SJSA1 (cell line): ENCODE measurements around the gene PTGER3. TPM values are rescaled to one million over a fixed set of nuclear protein-coding genes. Genes with fewer than 3 reads are reported as not detected.

Source experiments
- DNase-seq, 2 experiments: peaks; one replicate each; pipeline ENCODE4 v3.0.0-alpha.2; 2015 to 2020; ENCODE audit warnings: low spot score in 2 of 2, low read depth in 1 of 2
- H3K27ac ChIP-seq: fragments of 250-450 bp; sonication (Bioruptor Pico); 2 replicates; pipeline ENCODE4 v1.5.1; 2020; ENCODE audit warnings: mild to moderate bottlenecking, moderate library complexity
- H3K27me3 ChIP-seq: fragments of 250-450 bp; sonication (Bioruptor Pico); replicated peaks from 2 replicates; pipeline ENCODE4 v1.5.1; 2020; ENCODE audit warnings: mild to moderate bottlenecking, moderate library complexity
- H3K36me3 ChIP-seq: fragments of 250-450 bp; sonication (Bioruptor Pico); 2 replicates; pipeline ENCODE4 v1.5.1; 2020; ENCODE audit warnings: mild to moderate bottlenecking
- H3K4me1 ChIP-seq: fragments of 250-450 bp; sonication (Bioruptor Pico); replicated peaks from 2 replicates; pipeline ENCODE4 v1.6.1; 2021; ENCODE audit warnings: mild to moderate bottlenecking
- H3K4me3 ChIP-seq: fragments of 250-450 bp; sonication (Bioruptor Pico); 2 replicates; pipeline ENCODE4 v1.5.1; 2020; ENCODE audit warnings: mild to moderate bottlenecking
- H3K9me3 ChIP-seq: fragments of 250-450 bp; sonication (Bioruptor Pico); replicated peaks from 2 replicates; pipeline ENCODE4 v1.5.1; 2020; ENCODE audit warnings: mild to moderate bottlenecking
- total RNA-seq: library from RNA; depleted of rRNA; stranded (reverse); fragments of >200 nt; shearing (Covaris generic); gene quantifications from 2 replicates; pipeline ENCODE4 v1.2.3, GENCODE V29; 2014; rRNA removed

Gene PTGER3
- total RNA-seq, result 13.2 and 14.9 TPM in 2 replicates

DNA sequence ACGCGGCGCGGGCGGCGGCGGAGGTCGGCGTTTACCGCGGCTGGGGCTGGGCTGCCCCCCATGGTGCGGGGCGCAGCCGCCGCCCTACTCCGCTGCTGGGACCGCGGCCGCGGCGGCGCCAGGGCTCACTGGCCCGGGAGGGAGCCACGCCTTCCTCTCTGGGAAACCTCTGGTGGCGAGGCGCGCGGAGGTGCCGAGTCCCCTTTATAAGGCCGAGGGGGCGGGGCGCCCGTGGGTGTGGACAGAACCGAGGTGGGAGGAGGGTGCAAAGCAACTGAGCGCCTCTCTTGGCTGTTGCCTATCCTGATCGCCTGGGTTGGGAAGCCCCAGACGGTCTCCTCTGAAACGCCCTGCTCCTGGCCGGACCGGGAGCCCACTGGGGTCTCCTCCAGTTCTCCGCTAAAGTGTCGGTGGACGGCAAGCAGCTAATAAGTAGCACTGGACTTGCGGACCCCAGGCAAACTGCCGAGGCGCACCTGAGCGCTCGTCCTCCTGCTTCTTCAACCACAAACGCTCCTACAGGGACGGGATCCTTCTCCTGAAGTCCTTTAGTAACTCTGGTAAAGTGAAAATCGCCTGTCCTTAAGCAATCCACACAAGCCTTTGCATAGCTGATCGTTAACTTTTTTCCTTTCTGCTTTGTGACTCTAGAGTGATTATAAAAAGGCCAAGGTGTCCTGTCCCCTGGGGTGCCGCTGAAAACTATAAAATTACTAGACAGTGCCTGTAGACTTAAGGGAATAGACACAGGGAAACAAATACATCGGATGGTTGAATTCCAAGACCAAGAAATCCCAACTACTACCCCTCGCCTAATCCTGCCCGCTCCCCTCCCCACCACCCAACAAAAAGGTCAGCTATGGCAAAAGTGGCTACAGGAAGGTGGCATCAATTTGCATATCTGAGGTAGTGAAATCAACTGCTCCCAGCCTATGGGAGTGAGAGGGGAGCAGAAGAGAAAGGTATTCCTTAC, at the start of gene PTGER3:
Gene PTGER3 (minus strand): TSS at position 182 of the 973 bp plus-strand sequence. CDS start 239 bp downstream, outside the sequence.
- Histone ChIP-seq H3K36me3 (no peaks in the 10 kb centered on the region), H3K4me3 (peak within 1 kb of the TSS; percentile 53), H3K27me3 (no peaks in the 10 kb centered on the region), H3K4me1 (peaks cover 19% of the 10 kb centered on the region), H3K9me3 (no peaks in the 10 kb centered on the region), H3K27ac (0 out of 2 replicates have a peak within 1 kb of the TSS, but pooled peaks have one; percentile 15)
- peak; percentile 68 to 86 for DNase-seq

DNA sequence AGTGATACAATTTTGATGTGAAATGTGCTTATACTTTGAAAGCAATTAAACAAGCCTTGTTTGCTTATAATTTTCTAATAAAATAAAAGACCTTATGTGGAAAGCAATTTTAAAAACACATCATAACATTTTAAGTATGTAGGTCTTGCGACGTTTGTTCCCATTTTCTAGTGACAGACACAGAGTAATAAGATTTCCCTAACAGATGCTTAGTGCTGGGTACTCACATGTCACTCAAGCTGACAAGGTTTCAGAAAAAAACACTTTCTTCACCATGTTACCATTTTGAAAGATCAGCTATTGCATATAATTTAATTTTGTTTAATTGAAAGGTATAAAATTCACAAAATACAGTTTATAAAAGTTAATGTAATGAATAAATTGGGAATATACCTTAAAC, 47.3 kb upstream of the PTGER3 start:
- Histone ChIP-seq H3K27ac (no peak overlapping the region), H3K27me3 (no peaks in the 10 kb centered on the region), H3K4me1 (peaks cover 10% of the 10 kb centered on the region), H3K9me3 (no peaks in the 10 kb centered on the region), H3K36me3 (no peaks in the 10 kb centered on the region), H3K4me3 (no peak overlapping the region)
- DNase-seq, result no peak

DNA sequence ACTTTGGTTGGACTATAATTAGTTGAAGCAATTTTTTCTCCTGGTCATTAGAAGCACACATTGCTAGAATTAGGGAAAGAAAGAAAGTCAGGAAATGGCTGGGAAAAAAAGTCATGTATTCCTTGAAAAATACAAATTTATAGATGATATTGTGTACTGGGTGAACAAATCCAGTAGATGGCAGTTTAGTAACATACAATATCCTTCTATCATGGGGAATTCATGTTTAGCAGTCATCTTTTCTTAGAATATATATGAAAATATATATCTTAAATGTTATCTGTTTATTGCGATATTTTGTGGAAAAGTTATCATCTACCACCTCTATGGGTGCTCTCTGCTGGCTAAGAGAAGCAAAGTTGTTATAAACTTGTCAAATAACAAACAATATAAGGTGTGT, 46.3 kb upstream of the PTGER3 start:
- no peak overlapping the region for H3K4me3 ChIP-seq
- H3K4me1 ChIP-seq, result peaks cover 19% of the 10 kb centered on the region
- no peaks in the 10 kb centered on the region for H3K36me3 ChIP-seq
- no peak for DNase-seq
- H3K9me3 ChIP-seq, result no peaks in the 10 kb centered on the region
- H3K27me3 ChIP-seq, result no peaks in the 10 kb centered on the region
- H3K27ac ChIP-seq, result no peak overlapping the region

DNA sequence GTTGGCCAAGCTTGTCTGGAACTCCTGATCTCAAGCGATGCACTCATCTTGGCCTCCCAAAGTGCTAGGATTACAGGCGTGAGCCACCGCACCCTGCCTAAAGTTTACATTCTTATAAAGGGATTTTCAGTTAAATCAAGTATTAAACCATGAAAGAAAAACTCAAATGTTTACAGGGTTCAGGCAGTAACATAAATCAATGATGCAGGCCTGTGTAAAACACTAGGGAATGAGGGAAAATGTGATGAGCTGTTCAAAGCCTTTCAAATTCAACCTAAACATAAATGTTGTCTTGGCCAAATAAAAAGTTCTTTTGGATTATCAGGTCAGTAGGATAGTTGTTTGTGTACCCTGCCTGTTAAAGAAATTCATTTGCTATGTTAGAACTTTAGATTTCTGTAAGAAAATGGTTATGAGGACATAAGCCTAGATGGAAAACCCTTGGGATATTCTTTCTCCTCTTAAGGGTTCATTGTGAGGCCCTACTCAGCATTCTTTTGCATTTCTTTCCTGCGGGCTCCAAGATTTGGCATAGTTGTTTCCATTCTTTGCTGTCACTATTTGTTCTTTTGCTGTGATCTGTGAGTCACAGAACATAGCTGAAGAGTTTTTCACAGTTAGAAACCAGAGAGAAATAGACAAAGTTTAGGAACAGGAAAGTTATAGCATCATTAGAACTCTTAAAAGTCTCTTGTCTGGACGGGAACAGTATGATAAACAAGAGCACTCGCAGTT, 42.1 kb upstream of the PTGER3 start:
- Histone ChIP-seq H3K9me3 (no peaks in the 10 kb centered on the region), H3K4me3 (no peak overlapping the region), H3K4me1 (peaks cover 44% of the 10 kb centered on the region), H3K27me3 (no peaks in the 10 kb centered on the region), H3K36me3 (no peaks in the 10 kb centered on the region), H3K27ac (peak overlapping the region; percentile 76)
- peak; percentile 55 to 84 for DNase-seq

DNA sequence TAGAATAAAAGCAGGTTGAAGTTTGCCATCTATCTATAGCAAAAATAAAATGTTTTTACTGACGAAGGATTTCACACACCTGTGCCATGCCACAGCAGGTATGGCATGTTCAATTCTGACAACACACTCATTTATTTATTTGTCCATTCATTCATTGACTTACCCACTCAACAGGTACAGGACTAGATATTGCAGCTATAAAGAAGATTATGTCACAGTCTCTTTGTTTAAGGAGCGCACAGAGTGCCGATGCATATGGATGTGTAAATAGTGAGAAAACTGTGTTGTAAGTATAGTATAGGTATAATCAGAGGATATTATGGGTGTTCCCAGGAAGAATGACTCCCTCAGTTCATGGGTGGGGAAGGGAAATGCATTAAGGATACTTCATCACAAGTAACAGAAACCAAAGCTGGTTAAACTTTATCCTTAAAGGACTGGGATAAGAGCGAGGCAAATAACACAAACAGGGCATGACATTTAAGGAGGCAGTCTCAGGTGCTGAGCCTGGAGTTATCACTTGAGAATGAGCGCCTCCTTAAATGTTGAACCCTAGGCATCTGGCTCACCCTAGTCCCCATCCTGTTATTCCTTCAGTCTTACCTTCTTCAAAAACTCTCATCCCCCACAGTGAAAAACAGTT, 41.1 kb upstream of the PTGER3 start:
- Histone ChIP-seq H3K4me3 (no peak overlapping the region), H3K36me3 (no peaks in the 10 kb centered on the region), H3K27me3 (no peaks in the 10 kb centered on the region), H3K9me3 (no peaks in the 10 kb centered on the region), H3K27ac (peak overlapping the region; percentile 76), H3K4me1 (peaks cover 50% of the 10 kb centered on the region)
- no peak for DNase-seq

DNA sequence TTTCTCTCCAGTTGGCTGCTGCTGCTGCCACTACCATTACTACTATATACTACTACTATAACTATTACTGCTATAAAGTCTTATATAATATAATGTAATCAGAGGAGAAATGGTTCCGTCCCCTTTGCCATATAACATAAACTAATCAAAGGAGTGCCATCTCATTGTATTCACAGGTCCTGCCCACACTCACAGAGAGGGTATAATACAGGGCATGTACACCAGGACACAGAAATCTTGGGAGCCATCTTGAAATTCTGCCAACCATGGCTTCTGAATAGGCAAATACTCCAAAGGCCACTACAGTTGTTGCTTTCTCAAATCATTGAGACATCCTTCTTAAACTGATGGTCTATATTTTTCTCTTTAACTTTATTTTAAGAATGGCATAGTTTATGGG, 40.1 kb upstream of the PTGER3 start:
- H3K9me3 ChIP-seq, result no peaks in the 10 kb centered on the region
- no peak for DNase-seq
- no peaks in the 10 kb centered on the region for H3K27me3 ChIP-seq
- H3K4me1 ChIP-seq, result peaks cover 54% of the 10 kb centered on the region
- H3K27ac ChIP-seq, result no peak overlapping the region
- H3K36me3 ChIP-seq, result no peaks in the 10 kb centered on the region
- no peak overlapping the region for H3K4me3 ChIP-seq

DNA sequence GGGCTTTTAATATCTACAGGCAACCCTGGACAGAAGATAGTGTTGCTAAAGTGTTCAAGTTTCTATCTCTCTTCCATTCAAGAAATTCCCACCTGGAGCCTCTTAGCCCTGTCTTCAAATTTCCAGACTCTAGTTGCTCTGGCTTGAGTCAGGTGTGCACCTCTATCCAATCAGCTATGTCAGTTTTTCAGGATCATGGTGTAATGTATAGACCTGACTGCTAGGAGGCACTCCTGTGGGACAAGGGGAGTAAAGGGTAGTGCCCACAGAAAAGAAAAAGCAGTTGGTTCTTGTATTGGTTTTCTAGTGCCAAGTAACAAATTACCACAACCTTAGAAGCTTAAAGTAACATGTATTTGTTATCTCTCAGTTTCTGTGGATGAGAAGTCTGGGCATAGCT, 39.4 kb upstream of the PTGER3 start:
- H3K4me3 ChIP-seq, result no peak overlapping the region
- no peaks in the 10 kb centered on the region for H3K36me3 ChIP-seq
- H3K27me3 ChIP-seq, result no peaks in the 10 kb centered on the region
- peak overlapping the region; percentile 10; the same call in 1 of the 2 replicates for H3K27ac ChIP-seq
- no peak for DNase-seq
- peaks cover 54% of the 10 kb centered on the region for H3K4me1 ChIP-seq
- H3K9me3 ChIP-seq, result no peaks in the 10 kb centered on the region

DNA sequence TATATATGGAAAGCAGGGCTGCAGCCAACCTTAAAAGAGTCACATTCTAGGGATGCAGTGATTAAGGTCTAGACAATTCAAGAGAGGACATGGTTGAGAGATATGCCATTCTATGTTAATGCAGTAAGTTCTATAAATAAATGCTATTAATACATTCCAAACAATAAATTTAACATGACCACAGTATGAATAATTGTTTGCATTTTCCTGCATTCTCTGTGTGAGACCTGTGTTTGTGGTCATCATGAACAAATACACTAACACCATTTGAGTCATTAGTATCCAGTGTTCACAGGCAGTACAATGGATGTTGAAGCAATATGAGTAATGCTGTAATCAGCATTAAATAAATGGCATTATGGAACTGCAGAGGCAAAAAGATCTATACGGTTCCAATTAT, 38.7 kb upstream of the PTGER3 start:
- no peaks in the 10 kb centered on the region for H3K36me3 ChIP-seq
- H3K4me1 ChIP-seq, result peaks cover 59% of the 10 kb centered on the region
- no peak overlapping the region for H3K4me3 ChIP-seq
- peak in 1 of 2 experiments; percentile 80 for DNase-seq
- no peaks in the 10 kb centered on the region for H3K9me3 ChIP-seq
- no peak overlapping the region for H3K27ac ChIP-seq
- H3K27me3 ChIP-seq, result no peaks in the 10 kb centered on the region

DNA sequence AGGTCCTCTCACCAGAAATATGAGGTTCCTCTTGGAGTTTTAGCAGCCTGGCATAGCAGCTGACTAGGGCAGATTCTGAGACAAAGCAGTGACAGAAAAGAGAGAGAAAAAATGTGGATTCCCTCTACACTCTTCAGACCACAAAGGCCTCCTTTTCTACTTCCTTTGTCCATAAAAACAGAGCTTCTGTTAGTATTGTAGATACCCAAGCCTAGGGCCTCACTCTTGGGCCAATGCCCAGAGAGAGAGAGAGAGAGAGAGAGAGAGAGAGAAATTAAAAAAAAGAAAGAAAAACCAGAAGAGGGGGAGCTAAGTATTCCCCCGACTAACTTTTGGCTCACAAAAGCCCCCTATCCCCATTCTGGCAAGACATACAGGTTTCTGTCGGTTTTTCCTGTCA, 35.7 kb upstream of the PTGER3 start:
- no peak overlapping the region for H3K27ac ChIP-seq
- no peaks in the 10 kb centered on the region for H3K9me3 ChIP-seq
- H3K36me3 ChIP-seq, result peaks cover 11% of the 10 kb centered on the region
- peak in 1 of 2 experiments; percentile 34 for DNase-seq
- H3K4me1 ChIP-seq, result peaks cover 38% of the 10 kb centered on the region
- H3K27me3 ChIP-seq, result no peaks in the 10 kb centered on the region
- H3K4me3 ChIP-seq, result no peak overlapping the region

DNA sequence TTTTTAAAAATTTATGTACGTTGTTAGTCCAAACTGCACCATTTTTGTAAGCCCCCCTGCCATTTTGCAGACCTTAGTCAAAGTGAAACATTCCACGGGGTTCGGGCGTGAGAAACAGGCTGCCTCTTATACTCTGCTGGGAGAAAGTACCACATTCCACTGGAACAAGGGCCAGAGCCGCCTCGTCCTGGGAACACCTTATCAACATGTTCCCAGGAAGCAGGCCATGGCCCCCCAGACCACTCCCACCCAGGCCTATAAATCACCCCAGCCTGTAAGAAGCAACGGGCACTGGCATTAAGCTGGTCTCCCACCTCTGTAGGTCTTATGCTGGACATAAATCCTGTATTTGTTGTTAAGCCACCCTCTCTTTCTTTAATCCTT, 34.1 kb upstream of the PTGER3 start:
- Histone ChIP-seq H3K36me3 (peaks cover 26% of the 10 kb centered on the region), H3K27ac (peak overlapping the region; percentile 93), H3K27me3 (no peaks in the 10 kb centered on the region), H3K4me1 (peaks cover 32% of the 10 kb centered on the region), H3K4me3 (peak overlapping the region; percentile 61), H3K9me3 (no peaks in the 10 kb centered on the region)
- no peak for DNase-seq

DNA sequence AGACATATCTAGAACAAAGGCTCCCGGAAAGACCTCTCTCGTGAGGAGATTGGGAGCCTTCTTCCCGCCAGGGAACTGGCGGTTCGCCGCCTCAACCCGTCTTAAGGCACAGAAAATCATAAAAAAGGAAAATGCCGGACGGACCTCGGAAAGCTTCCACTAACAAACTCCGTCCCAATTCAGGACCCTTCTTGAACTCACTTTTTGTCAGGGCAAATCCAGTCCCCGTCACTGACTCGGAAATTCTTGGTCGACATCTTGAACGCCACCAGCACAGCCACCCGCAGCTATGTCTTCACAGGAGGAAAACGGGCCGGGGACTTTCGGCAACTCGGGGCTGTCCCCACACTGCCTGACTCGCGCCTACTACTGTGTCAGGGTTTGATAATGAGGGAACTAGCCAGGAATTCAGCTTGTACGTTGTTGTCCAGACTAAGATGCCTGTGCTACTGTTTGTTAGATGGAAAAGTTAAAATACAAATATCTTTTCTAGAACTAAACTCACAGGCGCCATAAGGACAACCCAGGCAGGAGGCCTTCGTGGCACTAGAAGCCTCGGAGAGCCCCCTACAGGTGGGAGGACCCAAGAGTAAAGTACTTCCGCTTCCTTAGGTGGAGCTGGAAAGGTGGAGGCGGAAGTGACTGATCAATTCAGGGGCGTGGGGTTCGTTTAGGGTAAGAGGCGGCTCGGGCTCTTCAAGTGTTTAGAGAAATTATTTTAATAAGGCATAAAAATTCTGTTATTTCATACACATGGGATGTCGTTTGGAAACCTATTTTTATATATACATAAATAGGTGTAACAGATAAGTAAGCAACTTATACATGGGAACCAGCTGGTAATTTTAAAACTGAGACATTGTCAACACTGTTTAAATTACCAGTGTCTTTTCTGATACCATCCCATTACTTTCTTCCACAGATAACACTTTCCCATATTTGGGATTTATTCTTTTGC, 33.4 kb upstream of the PTGER3 start, which contains the start of gene ZRANB2:
Gene ZRANB2 (minus strand): TSS at position 297 of the 958 bp plus-strand sequence. CDS start 40 bp downstream, at position 257.
- Histone ChIP-seq H3K36me3 (peaks cover 33% of the 10 kb centered on the region), H3K4me3 (peak within 1 kb of the TSS; percentile 61), H3K4me1 (peaks cover 25% of the 10 kb centered on the region), H3K27me3 (no peaks in the 10 kb centered on the region), H3K27ac (peak within 1 kb of the TSS; percentile 93), H3K9me3 (no peaks in the 10 kb centered on the region)
- peak; percentile 91 to 98 for DNase-seq

DNA sequence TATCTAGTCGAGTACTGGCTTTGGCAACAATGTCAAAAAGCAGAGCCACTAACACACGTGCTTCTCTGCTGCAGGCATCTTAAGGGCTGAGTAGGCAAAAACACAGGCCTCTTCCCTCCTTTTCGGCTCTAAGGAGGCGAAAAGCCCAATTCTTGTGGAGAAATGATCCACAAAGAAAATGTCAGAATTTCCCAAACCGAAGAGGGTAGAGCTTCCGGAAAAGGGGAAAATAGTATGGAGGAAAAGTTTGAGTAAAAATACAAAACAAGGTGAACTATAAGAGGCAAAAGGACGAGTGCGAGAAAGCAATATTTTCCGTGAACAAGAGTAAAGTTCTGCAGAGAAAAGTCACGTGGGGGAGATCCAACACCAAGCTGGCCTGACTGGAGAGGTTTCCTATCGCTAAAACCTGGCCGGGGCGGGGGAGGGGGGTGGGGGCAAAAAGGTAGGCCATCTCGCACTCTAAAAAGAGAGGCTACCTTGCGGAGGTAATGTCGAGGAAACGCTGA, 32.7 kb upstream of the PTGER3 start:
- Histone ChIP-seq H3K4me1 (peaks cover 18% of the 10 kb centered on the region), H3K27me3 (no peaks in the 10 kb centered on the region), H3K36me3 (peaks cover 40% of the 10 kb centered on the region), H3K27ac (peak overlapping the region; percentile 93), H3K9me3 (no peaks in the 10 kb centered on the region), H3K4me3 (peak overlapping the region; percentile 61)
- DNase-seq, result peak in 1 of 2 experiments; percentile 18
